Neural progenitor cell (in vitro differentiated cells): Measurements from ENCODE around the gene KCNAB1.

ENCODE experiments used
- CTCF ChIP-seq: fragments of 200-600 bp; sonication (generic); IDR thresholded peaks from 2 replicates; pipeline ENCODE4 v1.5.1; 2017; ENCODE audit warnings: antibody characterized with exemption, mild to moderate bottlenecking
- EZH2 ChIP-seq: fragments of 200-600 bp; sonication (generic); IDR thresholded peaks from 2 replicates; pipeline ENCODE4 v1.6.1; 2017; ENCODE audit warnings: antibody characterized with exemption, mild to moderate bottlenecking, moderate library complexity
- EZH2phosphoT487 ChIP-seq: fragments of 200-600 bp; sonication (generic); IDR thresholded peaks from 2 replicates; pipeline ENCODE4 v1.6.1; 2017; ENCODE audit warnings: antibody characterized with exemption

GRCh38 chr3:156429125-156429524, 308.7 kb downstream of the KCNAB1 start:
- TF ChIP-seq CTCF (no peak), EZH2phosphoT487 (no peak), EZH2 (no peak)
